HG02885 (cell line): ENCODE results near the gene RPN2.

ENCODE experiments used
- ATAC-seq: cut with Tn5 transposase; IDR thresholded peaks from one replicate; pipeline ENCODE4 v1.9.1; 2021; ENCODE audit warnings: mild to moderate bottlenecking; ENCODE audit not compliant: unreplicated experiment, poor library complexity

RPN2 gene

GRCh38 chr20:37209193-37209592 lies 30.1 kb downstream of the RPN2 start:
- no peak for ATAC-seq

GRCh38 chr20:37209661-37210314 lies 30.7 kb downstream of the RPN2 start:
- ATAC-seq = no peak

- ATAC-seq = no peak
Observed at GRCh38 chr20:37218441-37218840, 39.3 kb downstream of the RPN2 start.

GRCh38 chr20:37218976-37219375 lies 39.8 kb downstream of the RPN2 start:
- ATAC-seq = no peak

- no peak for ATAC-seq
Observed at GRCh38 chr20:37219751-37220668, 40.9 kb downstream of the RPN2 start.

- ATAC-seq = no peak
Observed at GRCh38 chr20:37220731-37221130, 41.6 kb downstream of the RPN2 start.

- ATAC-seq = no peak
Observed at GRCh38 chr20:37222086-37222485, 43.0 kb downstream of the RPN2 start.

- no peak for ATAC-seq
Observed at GRCh38 chr20:37223053-37223452, 43.9 kb downstream of the RPN2 start.

GRCh38 chr20:37225146-37225545 lies 46.0 kb downstream of the RPN2 start:
- ATAC-seq = no peak

- ATAC-seq = no peak
Observed at GRCh38 chr20:37226889-37227288, 47.8 kb downstream of the RPN2 start.

GRCh38 chr20:37228082-37228481 lies 49.0 kb downstream of the RPN2 start:
- ATAC-seq = no peak

- no peak for ATAC-seq
Observed at GRCh38 chr20:37228656-37229055, 49.5 kb downstream of the RPN2 start.

GRCh38 chr20:37229357-37229756 lies 50.2 kb downstream of the RPN2 start:
- ATAC-seq = no peak

- ATAC-seq = no peak
Observed at GRCh38 chr20:37230200-37230599, 51.1 kb downstream of the RPN2 start.

- ATAC-seq = no peak
Observed at GRCh38 chr20:37231947-37232630, 53.0 kb downstream of the RPN2 start.

- no peak for ATAC-seq
Observed at GRCh38 chr20:37233548-37234253, 54.6 kb downstream of the RPN2 start.

- no peak for ATAC-seq
Observed at GRCh38 chr20:37234254-37234581, 55.1 kb downstream of the RPN2 start.

GRCh38 chr20:37235065-37235464 lies 55.9 kb downstream of the RPN2 start:
- ATAC-seq = no peak

GRCh38 chr20:37236462-37236861 lies 57.3 kb downstream of the RPN2 start:
- ATAC-seq = no peak

GRCh38 chr20:37237656-37238055 lies 58.5 kb downstream of the RPN2 start:
- no peak for ATAC-seq

- no peak for ATAC-seq
Observed at GRCh38 chr20:37238426-37238825, 59.3 kb downstream of the RPN2 start.
